GM21619 (cell line): Measurements from ENCODE around the gene L3MBTL3.
"Not testable (repeated sequence)": the region's sequence is repeated elsewhere in the genome, so short reads cannot be mapped to it uniquely, and the experiment has no call there.

ENCODE experiments used
- ATAC-seq: cut with Tn5 transposase; IDR thresholded peaks from one replicate; pipeline ENCODE4 v1.9.1; 2021; ENCODE audit not compliant: unreplicated experiment

The L3MBTL3 gene

DNA sequence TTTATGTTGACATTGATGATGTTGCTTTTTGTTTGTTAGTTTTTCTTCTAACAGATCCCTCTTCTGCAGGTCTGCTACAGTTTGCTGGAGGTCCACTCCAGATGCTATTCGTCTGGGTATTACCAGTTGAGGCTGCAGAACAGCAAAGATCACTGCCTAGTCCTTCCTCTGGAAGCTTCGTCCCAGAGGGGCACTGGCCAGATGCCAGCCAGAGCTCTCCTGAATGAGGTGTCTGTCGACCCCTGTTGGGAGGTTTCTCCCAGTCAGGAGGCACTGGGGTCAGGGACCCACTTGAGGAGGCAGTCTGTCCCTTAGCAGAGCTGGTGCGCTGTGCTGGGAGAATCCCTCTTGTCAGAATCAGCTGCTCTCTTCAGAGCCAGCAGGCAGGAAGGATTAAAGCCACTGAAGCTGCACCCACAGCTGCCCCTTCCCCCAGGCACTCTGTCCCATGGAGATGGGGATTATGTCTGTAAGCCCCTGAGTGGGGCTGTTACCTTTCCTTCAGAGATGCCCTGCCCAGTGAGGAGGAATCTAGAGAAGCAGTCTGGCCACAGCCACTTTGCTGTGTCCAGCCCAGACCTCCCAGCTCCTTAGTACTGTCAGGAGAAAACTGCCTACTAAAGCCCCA is 155.1 kb downstream of the L3MBTL3 start:
- ATAC-seq: not testable (repeated sequence)

DNA sequence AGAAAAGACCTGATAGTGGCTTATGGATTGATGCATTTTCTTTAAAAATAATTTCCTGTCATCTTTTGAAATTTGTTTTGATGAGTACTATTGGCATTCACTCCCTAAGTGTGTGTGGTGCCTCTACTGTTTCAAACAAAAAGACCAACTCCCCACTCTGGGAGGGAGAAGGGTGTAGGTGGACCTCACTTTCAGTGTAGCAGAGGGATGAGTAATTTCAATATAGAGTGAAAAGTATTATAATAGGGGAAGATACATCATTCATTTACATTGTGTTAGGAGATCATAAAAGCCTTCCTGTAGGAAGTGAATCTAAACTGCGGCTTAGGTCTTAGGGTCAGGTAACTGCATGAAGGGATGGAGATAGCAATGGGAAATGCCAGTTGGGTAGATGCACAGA is 158.0 kb downstream of the L3MBTL3 start:
- no peak for ATAC-seq

DNA sequence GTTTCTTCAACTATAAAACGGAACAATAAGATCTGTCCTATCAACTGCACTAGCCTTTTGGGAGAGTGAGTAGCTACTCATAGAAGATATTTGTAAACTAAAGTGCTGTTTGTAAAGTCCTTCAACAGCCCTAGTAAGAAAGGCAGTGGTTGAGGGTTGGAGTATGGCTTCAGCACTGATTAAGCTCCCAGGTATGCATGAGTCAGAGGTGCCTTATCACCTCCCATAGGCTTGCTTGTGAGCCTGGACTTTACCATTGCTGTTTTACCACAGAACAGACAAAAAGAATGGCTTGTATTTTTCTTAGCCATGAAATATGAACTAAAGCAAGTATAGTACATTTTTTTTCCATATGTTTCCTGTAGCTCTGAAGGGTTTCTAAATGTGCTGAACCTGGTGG is 160.3 kb downstream of the L3MBTL3 start:
- no peak for ATAC-seq

DNA sequence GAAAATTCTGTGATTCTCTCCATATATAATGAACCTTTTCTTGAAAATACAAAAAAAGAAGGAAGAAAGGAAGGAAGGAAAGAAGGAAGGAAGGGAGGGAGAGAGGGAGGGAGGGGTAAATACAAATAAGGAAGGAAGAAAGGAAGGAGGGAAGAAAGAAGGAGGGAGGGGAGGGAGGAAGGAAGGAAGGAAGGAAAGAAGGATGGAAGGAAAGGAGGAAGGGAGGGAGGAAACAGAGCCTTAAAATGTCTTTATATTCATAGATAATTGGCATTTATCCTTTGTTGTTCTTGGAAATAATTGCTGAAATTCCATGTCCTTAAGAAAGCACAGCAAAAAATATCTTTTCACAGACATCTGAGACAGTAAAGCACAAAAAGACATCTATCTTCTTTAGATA is 164.1 kb downstream of the L3MBTL3 start:
- no peak for ATAC-seq

DNA sequence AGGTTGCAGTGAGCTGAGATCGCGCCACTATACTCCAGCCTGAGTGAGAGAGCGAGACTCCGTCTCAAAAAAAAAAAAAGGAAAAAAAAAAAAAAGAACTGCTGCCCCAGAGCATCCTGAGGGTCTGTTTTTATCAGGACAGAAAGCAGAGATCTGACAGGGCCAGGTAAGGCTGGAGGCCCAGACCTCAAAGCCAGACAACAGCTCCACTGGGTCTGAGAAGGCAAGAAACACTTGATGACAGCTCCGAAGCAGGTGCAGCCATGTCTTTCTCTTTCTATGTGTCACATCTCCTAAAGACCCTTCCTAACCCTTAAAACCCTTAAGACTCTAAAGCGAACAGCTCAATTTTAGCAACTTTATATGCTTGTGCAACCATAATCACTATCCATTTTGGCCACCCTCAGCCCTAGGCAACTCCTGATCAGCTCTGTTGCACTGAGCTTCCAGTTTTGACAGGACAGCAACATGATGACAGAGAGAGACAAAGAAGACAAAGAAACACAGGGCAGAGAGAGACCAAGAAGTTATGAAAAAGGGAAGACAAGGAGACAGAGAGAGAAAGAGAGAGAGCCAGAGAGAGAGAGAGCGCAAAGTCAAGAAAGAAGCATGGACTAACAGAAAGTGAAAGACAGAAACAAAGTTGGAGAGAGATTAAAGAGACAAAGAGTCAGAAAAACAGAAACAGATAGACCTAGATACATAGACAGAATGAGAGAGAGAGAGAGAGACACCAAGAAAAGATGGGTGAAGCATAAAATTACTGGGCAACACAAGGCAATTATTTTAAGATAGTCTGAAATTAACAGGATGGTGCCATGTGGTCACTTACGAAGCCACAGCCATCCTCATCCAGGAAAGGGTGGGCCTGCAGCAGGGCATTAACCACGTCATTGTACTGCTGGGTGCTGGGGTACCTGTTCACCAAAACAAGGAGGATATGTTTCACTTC is 165.2 kb downstream of the L3MBTL3 start:
- no peak for ATAC-seq

DNA sequence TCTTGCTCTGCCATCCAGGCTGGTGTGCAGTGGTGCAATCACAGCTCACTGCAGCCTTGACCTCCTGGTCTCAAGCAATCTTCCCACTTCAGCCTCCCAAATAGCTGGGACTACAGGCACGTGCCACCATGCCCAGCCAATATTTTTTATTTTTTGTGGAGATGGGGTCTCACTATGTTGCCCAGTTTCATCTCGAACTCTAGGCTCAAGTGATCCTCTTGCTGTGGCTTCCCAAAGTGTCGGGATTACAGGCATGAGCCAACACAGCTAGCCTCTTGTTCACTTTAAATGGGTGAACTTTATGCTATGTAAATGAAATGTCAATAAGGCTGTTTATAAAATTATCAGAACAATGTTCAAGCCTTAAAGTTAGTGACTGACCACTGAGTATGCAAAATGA is 167.3 kb downstream of the L3MBTL3 start:
- ATAC-seq: no peak

DNA sequence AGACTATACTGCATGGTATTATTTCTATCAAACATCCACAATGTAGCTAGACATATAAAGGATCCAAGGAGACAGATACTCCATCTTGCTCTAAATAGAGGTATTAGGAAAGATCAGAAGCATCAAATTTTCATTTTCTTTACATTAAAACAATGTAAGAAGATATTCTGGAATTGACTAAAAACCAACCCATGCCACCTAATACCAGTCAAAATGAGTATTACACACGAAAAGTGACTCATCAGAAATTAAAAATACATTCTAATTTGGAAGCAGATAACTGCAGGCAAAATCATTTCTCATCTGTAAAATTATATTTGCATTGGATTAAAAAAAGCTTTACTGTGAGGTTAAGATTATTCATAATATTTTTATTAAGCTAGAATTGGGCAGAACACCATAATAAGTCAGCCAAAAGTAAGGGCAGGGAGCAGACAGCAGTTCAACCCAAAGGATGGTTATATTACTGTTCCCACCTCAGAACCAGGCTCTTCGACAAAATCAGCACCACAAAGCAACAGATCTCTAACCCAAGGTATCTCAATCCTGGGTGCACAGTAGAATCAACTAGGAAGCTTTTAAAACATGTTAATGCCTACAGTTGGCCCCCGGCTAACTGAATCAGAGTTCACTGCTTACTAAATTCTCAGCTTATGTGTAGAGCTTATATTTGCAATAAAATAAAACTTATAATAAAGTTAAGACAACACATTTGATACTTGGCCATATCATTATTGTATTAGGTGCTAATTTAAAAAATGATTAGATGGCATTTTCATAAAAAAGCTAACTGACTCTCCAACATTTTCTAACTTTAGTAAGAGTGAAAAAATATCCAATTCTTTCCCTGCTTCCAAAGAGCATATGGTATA is 169.2 kb downstream of the L3MBTL3 start:
- ATAC-seq: no peak

DNA sequence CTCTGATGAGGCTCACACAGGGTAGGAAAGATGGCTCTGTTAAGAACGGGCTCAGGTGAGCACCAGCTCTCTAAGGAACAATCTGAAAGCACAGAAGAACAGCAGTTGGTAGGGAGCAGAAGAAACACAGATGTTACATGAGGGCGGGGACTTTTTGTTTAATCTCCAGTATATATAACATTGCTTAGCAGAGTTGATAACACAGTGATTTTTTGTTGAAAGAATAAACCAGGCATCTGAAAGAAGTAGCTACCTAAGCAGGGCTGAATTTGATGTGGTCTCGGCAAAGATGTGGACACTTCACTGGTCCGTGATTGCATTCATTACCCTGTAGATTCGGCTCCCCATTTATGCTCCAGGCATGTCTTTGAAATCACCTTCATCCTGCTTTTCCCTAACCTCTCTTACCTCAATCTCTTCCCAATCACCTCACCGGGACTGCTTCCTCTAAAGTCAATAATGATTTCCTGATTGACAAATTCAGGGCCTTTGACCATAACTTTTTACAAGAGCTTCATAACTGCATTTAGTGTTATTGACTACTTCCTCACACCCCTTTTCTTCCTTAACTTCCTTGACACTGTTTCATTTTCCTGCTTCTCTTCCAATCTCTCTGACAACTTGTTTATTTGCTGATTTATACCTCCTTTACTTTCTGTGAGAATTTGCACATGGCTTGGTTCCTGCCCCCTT is 170.0 kb downstream of the L3MBTL3 start:
- no peak for ATAC-seq

DNA sequence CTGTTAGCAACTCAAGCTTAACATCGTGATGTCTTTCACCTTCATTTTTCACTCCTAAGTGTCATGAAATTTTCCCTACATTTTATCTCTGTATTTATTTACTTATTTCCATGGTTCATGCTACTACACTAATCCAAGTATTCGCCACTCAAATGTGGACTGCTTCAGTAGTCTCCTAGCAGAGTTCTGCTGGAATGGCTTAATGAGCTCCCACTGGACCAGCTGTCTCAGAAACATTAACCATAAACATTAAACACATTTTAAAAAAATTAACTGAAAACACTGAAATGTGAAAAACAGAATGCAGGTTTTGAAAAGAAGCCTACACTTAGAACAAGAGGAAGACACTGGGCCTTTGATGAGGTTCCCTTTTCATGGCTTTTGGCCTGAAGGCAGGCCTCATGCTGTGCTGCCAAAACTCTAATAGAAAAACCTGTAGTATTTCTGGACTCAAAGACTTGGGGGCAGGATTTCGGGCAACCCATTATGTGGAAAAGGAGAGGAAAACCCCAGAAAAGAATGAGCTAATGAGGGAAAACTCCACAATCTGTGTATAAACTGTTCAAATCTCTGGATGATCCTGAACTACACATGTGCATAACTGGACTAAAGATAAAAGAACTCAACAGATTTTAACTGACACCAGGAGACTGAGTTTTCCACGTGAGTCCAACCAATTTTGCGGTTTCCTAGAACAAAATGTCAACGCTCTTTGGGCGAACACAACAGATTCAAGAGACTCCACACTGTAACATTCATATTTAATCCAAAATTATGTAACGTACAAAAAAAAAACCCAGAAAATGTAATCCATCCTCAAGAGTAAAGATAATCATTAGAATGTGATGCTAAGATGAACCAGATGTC is 171.4 kb downstream of the L3MBTL3 start:
- ATAC-seq: no peak
